Measurements from ENCODE around the gene GARRE1. TPM values are rescaled to one million over a fixed set of nuclear protein-coding genes. Genes with fewer than 3 reads are reported as not detected.

Gene GARRE1
- total and polyA plus RNA-seq, 2 of the 13 experiments (the other 11 are each of a cell fraction or from before 2014, with no cell fraction given): 8.0 to 11.7 TPM

GRCh38 chr19:34246340-34246739, 8.0 kb upstream of the GARRE1 start:
- Histone ChIP-seq H3K27ac (ENCODE audit: extremely low read length, insufficient read depth, low read length) (no peak overlapping the region), H4K20me1 (ENCODE audit: insufficient read depth, low read length) (no peaks in the 10 kb centered on the region), H3K36me3 (replicated peaks in 1 of 2; ENCODE audit: control insufficient read depth in 1 of 2, insufficient read depth in 2 of 2, low read length in 2 of 2) (no peaks in the 10 kb centered on the region), H3K79me2 (ENCODE audit: insufficient read depth, low read length) (no peaks in the 10 kb centered on the region), H3K4me2 (ENCODE audit: low read depth, low read length) (no peak overlapping the region), H3K4me1 (ENCODE audit: insufficient read depth, low read length) (peaks cover 22% of the 10 kb centered on the region), H3K4me3 (replicated peaks in 1 of 3; ENCODE audit: insufficient read depth in 1 of 3, low read depth in 2 of 3, low read length in 3 of 3) (no peak overlapping the region), H3K9ac (ENCODE audit: insufficient read depth, low read depth, low read length) (no peak overlapping the region), H3K9me3 (ENCODE audit: low read length) (no peaks in the 10 kb centered on the region), H3K27me3 (ENCODE audit: control insufficient read depth in 1 of 2, insufficient read depth in 2 of 2, low read length in 2 of 2) (no peaks in the 10 kb centered on the region), H2AFZ (ENCODE audit: low read length) (no peak overlapping the region)
- ChIA-PET POLR2A (no interaction called here), CTCF (ENCODE audit: low intra/inter-chr PET ratio, low total read pairs) (no interaction called here)
- TF ChIP-seq ZNF792 (CRISPR knock-in tag; IDR thresholded peaks at IDR 0.05): no peak
- TF ChIP-seq TERF1 (CRISPR knock-in tag; IDR thresholded peaks at IDR 0.05): no peak
- TF ChIP-seq ZNF550 (CRISPR knock-in tag; IDR thresholded peaks at IDR 0.05; ENCODE audit: borderline replicate concordance): no peak
- TF ChIP-seq SIX1 (CRISPR knock-in tag; IDR thresholded peaks at IDR 0.05; ENCODE audit: borderline replicate concordance): no peak
- no peak for TF ChIP-seq DNMT3B (CRISPR knock-in tag; conservative IDR thresholded peaks at IDR 0.05)
- no peak for TF ChIP-seq ZNF20 (CRISPR knock-in tag; IDR thresholded peaks at IDR 0.05)
- no peak for TF ChIP-seq HMG20B (CRISPR knock-in tag; conservative IDR thresholded peaks at IDR 0.05)
- no peak for TF ChIP-seq PREB (CRISPR knock-in tag; IDR thresholded peaks at IDR 0.05)
- TF ChIP-seq, protein P1, sequence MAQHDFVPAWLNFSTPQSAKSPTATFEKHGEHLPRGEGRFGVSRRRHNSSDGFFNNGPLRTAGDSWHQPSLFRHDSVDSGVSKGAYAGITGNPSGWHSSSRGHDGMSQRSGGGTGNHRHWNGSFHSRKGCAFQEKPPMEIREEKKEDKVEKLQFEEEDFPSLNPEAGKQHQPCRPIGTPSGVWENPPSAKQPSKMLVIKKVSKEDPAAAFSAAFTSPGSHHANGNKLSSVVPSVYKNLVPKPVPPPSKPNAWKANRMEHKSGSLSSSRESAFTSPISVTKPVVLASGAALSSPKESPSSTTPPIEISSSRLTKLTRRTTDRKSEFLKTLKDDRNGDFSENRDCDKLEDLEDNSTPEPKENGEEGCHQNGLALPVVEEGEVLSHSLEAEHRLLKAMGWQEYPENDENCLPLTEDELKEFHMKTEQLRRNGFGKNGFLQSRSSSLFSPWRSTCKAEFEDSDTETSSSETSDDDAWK (CRISPR knock-in tag; IDR thresholded peaks at IDR 0.05): no peak
- no peak for TF ChIP-seq ZNF850 (CRISPR knock-in tag; conservative IDR thresholded peaks at IDR 0.05)
- no peak for TF ChIP-seq ASH2L (IDR thresholded peaks at IDR 0.05; ENCODE audit: insufficient read length, low read depth, low read length)
- TF ChIP-seq SP4 (CRISPR knock-in tag; IDR thresholded peaks at IDR 0.05): no peak
- TF ChIP-seq ZFP37 (CRISPR knock-in tag; IDR thresholded peaks at IDR 0.05; ENCODE audit: borderline replicate concordance): no peak
- no peak for TF ChIP-seq ZNF674 (CRISPR knock-in tag; IDR thresholded peaks at IDR 0.05; ENCODE audit: low read depth)
- TF ChIP-seq, protein P2, sequence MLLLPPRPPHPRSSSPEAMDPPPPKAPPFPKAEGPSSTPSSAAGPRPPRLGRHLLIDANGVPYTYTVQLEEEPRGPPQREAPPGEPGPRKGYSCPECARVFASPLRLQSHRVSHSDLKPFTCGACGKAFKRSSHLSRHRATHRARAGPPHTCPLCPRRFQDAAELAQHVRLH (CRISPR knock-in tag; IDR thresholded peaks at IDR 0.05; ENCODE audit: borderline replicate concordance, low read depth): no peak
- no peak for TF ChIP-seq ZSCAN5A (CRISPR knock-in tag; IDR thresholded peaks at IDR 0.05; ENCODE audit: borderline replicate concordance)
- TF ChIP-seq EED (CRISPR knock-in tag; IDR thresholded peaks at IDR 0.05): no peak
- TF ChIP-seq MAFF (IDR thresholded peaks at IDR 0.05; ENCODE audit: low read depth, low read length): no peak
- no peak for TF ChIP-seq CENPX (CRISPR knock-in tag; IDR thresholded peaks at IDR 0.05)
- no peak for TF ChIP-seq ARNTL (CRISPR knock-in tag; IDR thresholded peaks at IDR 0.05)
- intact Hi-C loops (cut with micrococcal nuclease; ENCODE audit: unreplicated experiment): no loop called here
- no peak for FAIRE-seq
- ATAC-seq: no peak
- no TSS peak for BruUV-seq (replicated peaks)
- no peak for DNase-seq (ENCODE audit: low spot score)
- 35% methylated on average over 4 of the region's 4 CpGs for WGBS (ENCODE audit: low lambda C conversion rate)
- in situ Hi-C loops (cut with HindIII; ENCODE audit: extremely low pct_ligation_motif_present, low pct_unique_long_range_greater_than_20kb): no loop called here
